Stomach (tissue), 4 donors: ENCODE data around the gene NUP210.

Experiments used
- EP300 ChIP-seq: sonication (generic); formaldehyde crosslinking; IDR thresholded peaks from one replicate; pipeline ENCODE4 v1.6.1; 2017; ENCODE audit warnings: antibody characterized with exemption
- POLR2A ChIP-seq, 4 donors: fragments of 450-650 bp; IDR thresholded peaks; one replicate each; pipeline ENCODE4 v1.6.1; 2016; ENCODE audit warnings: antibody characterized with exemption in 4 of 4, control low read depth in 2 of 4, mild to moderate bottlenecking in 1 of 4, moderate library complexity in 1 of 4
- POLR2AphosphoS5 ChIP-seq, 3 donors: sonication (generic); formaldehyde crosslinking; IDR thresholded peaks; one replicate each; pipeline ENCODE4 v1.6.1; 2016; ENCODE audit warnings: antibody characterized with exemption in 3 of 3
- TF ChIP-seq, protein P1 (sequence below), 7 experiments: fragments of 450-650 bp in 4 of 7; fragments of 200-600 bp in 3 of 7; sonication (generic) in 3 of 7; IDR thresholded peaks; one replicate each; pipeline ENCODE4 v1.5.1; 2016 to 2019; ENCODE audit warnings: antibody characterized with exemption in 7 of 7, control low read depth in 2 of 7, mild to moderate bottlenecking in 1 of 7

DNA sequence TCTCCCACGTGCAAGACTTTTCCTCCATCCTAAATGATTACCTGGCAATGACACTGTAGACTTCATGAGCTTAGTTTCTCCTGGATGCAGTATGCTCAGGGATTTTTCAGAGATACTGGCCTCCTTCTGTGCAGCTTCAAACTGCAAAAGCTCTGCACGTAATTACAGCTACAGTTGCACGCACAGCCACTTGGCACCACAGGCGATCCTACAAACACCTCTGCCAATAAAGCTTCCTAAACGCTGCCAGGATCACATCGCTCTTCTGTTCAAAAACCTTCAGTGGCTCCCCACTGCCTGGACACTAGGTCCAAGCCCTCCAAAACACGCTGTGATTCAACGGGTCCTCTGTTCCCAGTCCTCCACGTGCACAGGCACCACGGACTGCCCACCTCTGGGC is 49.5 kb downstream of the NUP210 start:
- TF ChIP-seq, protein P1, sequence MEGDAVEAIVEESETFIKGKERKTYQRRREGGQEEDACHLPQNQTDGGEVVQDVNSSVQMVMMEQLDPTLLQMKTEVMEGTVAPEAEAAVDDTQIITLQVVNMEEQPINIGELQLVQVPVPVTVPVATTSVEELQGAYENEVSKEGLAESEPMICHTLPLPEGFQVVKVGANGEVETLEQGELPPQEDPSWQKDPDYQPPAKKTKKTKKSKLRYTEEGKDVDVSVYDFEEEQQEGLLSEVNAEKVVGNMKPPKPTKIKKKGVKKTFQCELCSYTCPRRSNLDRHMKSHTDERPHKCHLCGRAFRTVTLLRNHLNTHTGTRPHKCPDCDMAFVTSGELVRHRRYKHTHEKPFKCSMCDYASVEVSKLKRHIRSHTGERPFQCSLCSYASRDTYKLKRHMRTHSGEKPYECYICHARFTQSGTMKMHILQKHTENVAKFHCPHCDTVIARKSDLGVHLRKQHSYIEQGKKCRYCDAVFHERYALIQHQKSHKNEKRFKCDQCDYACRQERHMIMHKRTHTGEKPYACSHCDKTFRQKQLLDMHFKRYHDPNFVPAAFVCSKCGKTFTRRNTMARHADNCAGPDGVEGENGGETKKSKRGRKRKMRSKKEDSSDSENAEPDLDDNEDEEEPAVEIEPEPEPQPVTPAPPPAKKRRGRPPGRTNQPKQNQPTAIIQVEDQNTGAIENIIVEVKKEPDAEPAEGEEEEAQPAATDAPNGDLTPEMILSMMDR (IDR thresholded peaks at IDR 0.05), result no peak
- TF ChIP-seq POLR2A (IDR thresholded peaks at IDR 0.05), result no peak
- TF ChIP-seq POLR2AphosphoS5 (IDR thresholded peaks at IDR 0.05), result no peak
- TF ChIP-seq EP300, result no peak
